ENCODE measurements around the gene BRCA2. TPM values are rescaled to one million over a fixed set of nuclear protein-coding genes. Genes with fewer than 3 reads are reported as not detected.

BRCA2 gene
- total and polyA plus RNA-seq, 2 donors (not counting 1 experiment from before 2014, with no cell fraction given): 1.2 to 6.0 TPM

DNA sequence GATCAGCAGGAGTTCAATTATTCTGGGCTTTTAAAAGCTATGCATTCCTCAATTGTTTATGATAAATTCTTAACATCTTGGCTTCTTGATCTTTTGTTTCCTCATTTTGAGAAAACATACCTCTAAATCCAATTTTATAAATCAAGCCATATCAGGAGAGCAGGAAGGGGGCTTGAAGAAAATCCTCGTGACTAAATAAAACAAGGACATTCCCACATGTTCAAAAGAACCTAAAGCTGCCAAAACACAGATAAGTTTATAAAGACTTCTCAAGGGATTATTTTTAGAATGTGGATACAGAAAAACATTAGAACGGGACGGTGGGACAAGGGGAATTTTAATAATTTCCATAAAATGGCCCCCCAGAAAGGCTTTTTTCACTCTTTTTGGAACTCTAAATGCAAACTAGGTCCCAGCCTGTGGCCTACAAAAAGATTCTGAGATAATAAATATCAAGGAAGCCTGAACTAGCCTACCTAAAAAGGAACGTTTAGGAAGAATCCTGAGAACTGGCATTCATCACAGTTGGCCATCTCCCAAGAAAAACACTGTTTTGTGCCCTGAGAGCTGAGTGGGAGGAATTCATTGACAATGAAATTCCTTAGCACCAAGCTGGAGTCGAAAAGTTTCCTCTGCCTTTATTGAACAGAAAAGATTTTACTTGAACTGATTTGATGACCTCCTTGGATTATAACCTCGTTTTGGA lies 30.2 kb upstream of the BRCA2 start:
- POLR2A ChIA-PET: no interaction called here
- Histone ChIP-seq H3K27me3 (replicated peaks in 1 of 4; ENCODE audit: control extremely low read depth in 1 of 4, control insufficient read depth in 3 of 4, insufficient read depth in 4 of 4, low read length in 3 of 4) (no peaks in the 10 kb centered on the region), H3K4me2 (replicated peaks; ENCODE audit: low read depth, low read length, poor library complexity, severe bottlenecking) (no peak overlapping the region)

DNA sequence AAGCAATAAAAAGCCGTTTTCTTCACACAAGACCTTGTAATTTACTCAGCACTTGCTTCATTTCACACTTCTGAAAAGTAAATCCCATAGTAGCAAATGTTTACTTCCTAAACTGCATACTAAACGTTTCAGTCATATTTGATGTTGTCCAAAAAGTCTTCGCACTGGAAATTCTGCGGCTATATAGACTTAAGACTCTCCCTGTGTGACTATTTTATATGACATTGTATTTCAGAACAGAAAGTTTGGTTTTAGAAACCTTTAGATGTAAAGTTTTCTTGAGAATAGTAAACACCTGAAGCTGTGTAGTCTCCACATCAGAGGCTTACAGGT lies 29.7 kb upstream of the BRCA2 start:
- no peak overlapping the region for H2AFZ ChIP-seq (ENCODE audit: insufficient read depth, low read depth, low read length, poor library complexity, severe bottlenecking)
- H3K36me3 ChIP-seq (replicated peaks in 1 of 2; ENCODE audit: control extremely low read depth in 1 of 2, control insufficient read depth in 1 of 2, extremely low read depth in 1 of 2, insufficient read depth in 2 of 2, low read length in 1 of 2): peaks cover 0 to 2% of the 10 kb centered on the region in 2 experiments
- no peaks in the 10 kb centered on the region for H3K9me3 ChIP-seq (ENCODE audit: control extremely low read depth in 1 of 3, control insufficient read depth in 2 of 3, insufficient read depth in 1 of 3, low read length in 2 of 3)
- H3K4me2 ChIP-seq (replicated peaks; ENCODE audit: low read depth, low read length, poor library complexity, severe bottlenecking): no peak overlapping the region
- no peak overlapping the region for H3K4me3 ChIP-seq (ENCODE audit: control extremely low read depth in 1 of 5, extremely low read depth in 1 of 5, insufficient read depth in 1 of 5, low read depth in 2 of 5, low read length in 4 of 5)
- no peak for ATAC-seq (ENCODE audit: low read depth)
- no peaks in the 10 kb centered on the region for H3K4me1 ChIP-seq (ENCODE audit: control insufficient read depth in 2 of 2, insufficient read depth in 2 of 2, low read length in 2 of 2)
- 100% methylated on average over 2 of the region's 4 CpGs for WGBS (ENCODE audit: insufficient coverage)
- H3K9me3 Mint-ChIP-seq (ENCODE audit: insufficient read depth): no peaks in the 10 kb centered on the region
- H3K27me3 ChIP-seq (replicated peaks in 1 of 4; ENCODE audit: control extremely low read depth in 1 of 4, control insufficient read depth in 3 of 4, insufficient read depth in 4 of 4, low read length in 3 of 4): no peaks in the 10 kb centered on the region
- no peaks in the 10 kb centered on the region for H3K27me3 Mint-ChIP-seq
- no peak overlapping the region for H3K4me3 Mint-ChIP-seq
- TF ChIP-seq, protein P1, sequence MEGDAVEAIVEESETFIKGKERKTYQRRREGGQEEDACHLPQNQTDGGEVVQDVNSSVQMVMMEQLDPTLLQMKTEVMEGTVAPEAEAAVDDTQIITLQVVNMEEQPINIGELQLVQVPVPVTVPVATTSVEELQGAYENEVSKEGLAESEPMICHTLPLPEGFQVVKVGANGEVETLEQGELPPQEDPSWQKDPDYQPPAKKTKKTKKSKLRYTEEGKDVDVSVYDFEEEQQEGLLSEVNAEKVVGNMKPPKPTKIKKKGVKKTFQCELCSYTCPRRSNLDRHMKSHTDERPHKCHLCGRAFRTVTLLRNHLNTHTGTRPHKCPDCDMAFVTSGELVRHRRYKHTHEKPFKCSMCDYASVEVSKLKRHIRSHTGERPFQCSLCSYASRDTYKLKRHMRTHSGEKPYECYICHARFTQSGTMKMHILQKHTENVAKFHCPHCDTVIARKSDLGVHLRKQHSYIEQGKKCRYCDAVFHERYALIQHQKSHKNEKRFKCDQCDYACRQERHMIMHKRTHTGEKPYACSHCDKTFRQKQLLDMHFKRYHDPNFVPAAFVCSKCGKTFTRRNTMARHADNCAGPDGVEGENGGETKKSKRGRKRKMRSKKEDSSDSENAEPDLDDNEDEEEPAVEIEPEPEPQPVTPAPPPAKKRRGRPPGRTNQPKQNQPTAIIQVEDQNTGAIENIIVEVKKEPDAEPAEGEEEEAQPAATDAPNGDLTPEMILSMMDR (IDR thresholded peaks at IDR 0.05): no peak
- TF ChIP-seq EZH2 (IDR thresholded peaks at IDR 0.05; ENCODE audit: borderline replicate concordance, insufficient read depth, low read depth, low read length, poor library complexity, severe bottlenecking): no peak
- H3K27ac Mint-ChIP-seq: no peak overlapping the region
- no peak overlapping the region for H3K9ac ChIP-seq (ENCODE audit: low read length)
- intact Hi-C loops (cut with micrococcal nuclease): no loop called here
- POLR2A ChIA-PET: no interaction called here
- H3K27ac ChIP-seq (ENCODE audit: low read length in 2 of 2): no peak overlapping the region
- no peaks in the 10 kb centered on the region for H3K4me1 Mint-ChIP-seq
- CTCF ChIA-PET: interaction anchor here (1.3 kb wide), 1 partner anchor 20 kb away, joined by 4 read pairs; no protein-coding TSS in a partner anchor
- H4K20me1 ChIP-seq (ENCODE audit: control insufficient read depth, insufficient read depth, low read length, poor library complexity, severe bottlenecking): no peaks in the 10 kb centered on the region
- H3K79me2 ChIP-seq (ENCODE audit: control insufficient read depth, insufficient read depth, low read length): no peaks in the 10 kb centered on the region
- no peak for DNase-seq

More for the DNA sequence above, 30.2 kb upstream of the BRCA2 start:
- peaks cover 0 to 2% of the 10 kb centered on the region in 2 experiments for H3K36me3 ChIP-seq (replicated peaks in 1 of 2; ENCODE audit: control extremely low read depth in 1 of 2, control insufficient read depth in 1 of 2, extremely low read depth in 1 of 2, insufficient read depth in 2 of 2, low read length in 1 of 2)
- no peaks in the 10 kb centered on the region for H4K20me1 ChIP-seq (ENCODE audit: control insufficient read depth, insufficient read depth, low read length, poor library complexity, severe bottlenecking)
- TF ChIP-seq, protein P1 (IDR thresholded peaks at IDR 0.05): no peak
- TF ChIP-seq EZH2 (IDR thresholded peaks at IDR 0.05; ENCODE audit: borderline replicate concordance, insufficient read depth, low read depth, low read length, poor library complexity, severe bottlenecking): no peak
- ATAC-seq (ENCODE audit: low read depth) (no peak), DNase-seq (no peak)
- H3K4me1 Mint-ChIP-seq: no peaks in the 10 kb centered on the region
- CTCF ChIA-PET: interaction anchor here (1.3 kb wide), 1 partner anchor 21 kb away, joined by 4 read pairs; no protein-coding TSS in a partner anchor
- H3K4me3 Mint-ChIP-seq: no peak overlapping the region
- no peaks in the 10 kb centered on the region for H3K9me3 ChIP-seq (ENCODE audit: control extremely low read depth in 1 of 3, control insufficient read depth in 2 of 3, insufficient read depth in 1 of 3, low read length in 2 of 3)
- no peak overlapping the region for H2AFZ ChIP-seq (ENCODE audit: insufficient read depth, low read depth, low read length, poor library complexity, severe bottlenecking)
- H3K9ac ChIP-seq (ENCODE audit: low read length): no peak overlapping the region
- WGBS (ENCODE audit: insufficient coverage): 78% methylated on average over 1 of the region's 6 CpGs
- no peak overlapping the region for H3K27ac ChIP-seq (ENCODE audit: low read length in 2 of 2)
- H3K4me3 ChIP-seq (ENCODE audit: control extremely low read depth in 1 of 5, extremely low read depth in 1 of 5, insufficient read depth in 1 of 5, low read depth in 2 of 5, low read length in 4 of 5): no peak overlapping the region
- H3K4me1 ChIP-seq (ENCODE audit: control insufficient read depth in 2 of 2, insufficient read depth in 2 of 2, low read length in 2 of 2): no peaks in the 10 kb centered on the region
- no peaks in the 10 kb centered on the region for H3K27me3 Mint-ChIP-seq
- intact Hi-C loops (cut with micrococcal nuclease): no loop called here
- no peaks in the 10 kb centered on the region for H3K9me3 Mint-ChIP-seq (ENCODE audit: insufficient read depth)
- H3K79me2 ChIP-seq (ENCODE audit: control insufficient read depth, insufficient read depth, low read length): no peaks in the 10 kb centered on the region
- H3K27ac Mint-ChIP-seq: no peak overlapping the region

Data from B cell (primary cell).